ENCODE data around the gene TIMM23.

The TIMM23 gene

DNA sequence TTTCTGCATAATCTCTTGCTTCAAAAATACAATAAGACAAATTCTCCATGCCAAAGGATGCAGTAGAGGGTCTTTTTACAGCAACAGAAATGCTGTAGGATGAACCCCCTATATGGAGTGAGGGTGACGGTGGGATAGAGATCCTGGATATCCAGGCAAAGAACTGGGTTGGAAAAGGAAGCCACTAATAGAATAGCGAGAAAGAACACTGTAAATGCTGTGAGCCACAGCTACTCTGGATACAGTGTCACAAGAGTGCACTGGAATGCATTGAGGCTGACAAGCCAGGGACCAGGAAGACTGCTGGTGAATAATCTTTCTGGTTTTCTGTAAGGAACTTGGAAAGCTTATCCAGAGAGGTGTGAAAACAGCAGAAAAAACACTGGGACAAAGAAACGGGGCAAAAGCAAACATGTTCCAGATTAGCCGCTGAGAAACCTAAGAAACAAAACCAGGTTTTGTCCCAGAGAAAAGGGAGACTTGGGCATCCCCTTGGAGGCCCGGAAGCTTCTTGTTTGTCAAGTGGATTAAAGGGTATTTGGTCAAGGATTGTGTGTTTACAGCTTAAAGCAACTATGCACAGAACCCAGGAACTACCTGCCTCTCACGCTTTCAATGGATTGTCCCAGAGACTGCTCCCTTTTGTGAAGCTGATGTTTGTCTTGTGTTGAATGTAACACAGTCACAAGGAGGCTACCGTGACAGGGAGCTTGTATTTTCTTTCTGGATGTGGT is 79.9 kb downstream of the TIMM23 start:
- no peak for DNase-seq (ENCODE audit: low read depth, low spot score)
- ChIA-PET POLR2A (no interaction called here), CTCF (no interaction called here)
- TF ChIP-seq, protein P1, sequence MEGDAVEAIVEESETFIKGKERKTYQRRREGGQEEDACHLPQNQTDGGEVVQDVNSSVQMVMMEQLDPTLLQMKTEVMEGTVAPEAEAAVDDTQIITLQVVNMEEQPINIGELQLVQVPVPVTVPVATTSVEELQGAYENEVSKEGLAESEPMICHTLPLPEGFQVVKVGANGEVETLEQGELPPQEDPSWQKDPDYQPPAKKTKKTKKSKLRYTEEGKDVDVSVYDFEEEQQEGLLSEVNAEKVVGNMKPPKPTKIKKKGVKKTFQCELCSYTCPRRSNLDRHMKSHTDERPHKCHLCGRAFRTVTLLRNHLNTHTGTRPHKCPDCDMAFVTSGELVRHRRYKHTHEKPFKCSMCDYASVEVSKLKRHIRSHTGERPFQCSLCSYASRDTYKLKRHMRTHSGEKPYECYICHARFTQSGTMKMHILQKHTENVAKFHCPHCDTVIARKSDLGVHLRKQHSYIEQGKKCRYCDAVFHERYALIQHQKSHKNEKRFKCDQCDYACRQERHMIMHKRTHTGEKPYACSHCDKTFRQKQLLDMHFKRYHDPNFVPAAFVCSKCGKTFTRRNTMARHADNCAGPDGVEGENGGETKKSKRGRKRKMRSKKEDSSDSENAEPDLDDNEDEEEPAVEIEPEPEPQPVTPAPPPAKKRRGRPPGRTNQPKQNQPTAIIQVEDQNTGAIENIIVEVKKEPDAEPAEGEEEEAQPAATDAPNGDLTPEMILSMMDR (IDR thresholded peaks at IDR 0.05; ENCODE audit: insufficient read depth, low read length, missing control alignments), result no peak
- no peak overlapping the region for H3K4me3 ChIP-seq (ENCODE audit: low read depth, low read length)

DNA sequence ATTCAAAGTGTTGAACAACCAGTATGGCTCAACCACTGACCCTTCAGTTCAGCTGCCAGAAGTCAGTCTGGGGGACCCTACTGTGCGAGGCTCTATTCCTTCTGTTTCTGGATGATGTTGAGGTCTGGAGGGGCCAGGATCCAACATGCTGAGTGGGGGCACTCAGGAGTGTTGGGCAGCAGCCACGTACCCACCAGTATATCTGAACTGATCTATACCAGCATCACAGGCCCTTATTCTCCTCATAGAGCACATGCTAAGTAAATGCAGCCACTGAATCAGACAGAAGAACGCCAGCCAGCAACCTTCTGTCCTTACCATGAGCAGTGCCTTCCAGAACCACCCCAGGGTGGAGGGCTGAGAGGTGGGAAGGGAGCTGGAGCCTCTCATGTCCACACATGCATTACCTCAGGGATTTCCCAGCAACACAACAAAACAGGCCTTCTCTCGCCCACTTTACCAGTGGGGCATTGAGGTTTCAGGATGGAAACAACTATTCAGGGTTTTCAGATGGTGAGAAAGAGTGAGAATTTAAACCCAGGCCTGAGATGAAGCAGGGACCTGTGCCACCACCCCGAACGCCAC is 80.6 kb downstream of the TIMM23 start:
- TF ChIP-seq, protein P1 (IDR thresholded peaks at IDR 0.05; ENCODE audit: insufficient read depth, low read length, missing control alignments), result no peak
- CTCF ChIA-PET, result no interaction called here
- no peak overlapping the region for H3K4me3 ChIP-seq (ENCODE audit: low read depth, low read length)
- POLR2A ChIA-PET, result no interaction called here
- DNase-seq (ENCODE audit: low read depth, low spot score), result no peak
